SU-DHL-6 (cell line): ENCODE data around the gene ELAVL2.

Experiments
- EZH2phosphoT487 ChIP-seq: fragments of 200-600 bp; sonication (generic), shearing (Covaris generic); conservative IDR thresholded peaks from 2 replicates; pipeline ENCODE4 v1.6.1; 2018; ENCODE audit warnings: mild to moderate bottlenecking, antibody characterized with exemption, low read length, moderate library complexity, mixed read lengths
- TF ChIP-seq, protein P1 (sequence below): fragments of 200-600 bp; sonication (generic); IDR thresholded peaks from one replicate; pipeline ENCODE4 v1.5.1; 2017; ENCODE audit warnings: antibody characterized with exemption, mild to moderate bottlenecking, low read length, moderate library complexity; ENCODE audit not compliant: insufficient read depth, poor library complexity, severe bottlenecking

DNA sequence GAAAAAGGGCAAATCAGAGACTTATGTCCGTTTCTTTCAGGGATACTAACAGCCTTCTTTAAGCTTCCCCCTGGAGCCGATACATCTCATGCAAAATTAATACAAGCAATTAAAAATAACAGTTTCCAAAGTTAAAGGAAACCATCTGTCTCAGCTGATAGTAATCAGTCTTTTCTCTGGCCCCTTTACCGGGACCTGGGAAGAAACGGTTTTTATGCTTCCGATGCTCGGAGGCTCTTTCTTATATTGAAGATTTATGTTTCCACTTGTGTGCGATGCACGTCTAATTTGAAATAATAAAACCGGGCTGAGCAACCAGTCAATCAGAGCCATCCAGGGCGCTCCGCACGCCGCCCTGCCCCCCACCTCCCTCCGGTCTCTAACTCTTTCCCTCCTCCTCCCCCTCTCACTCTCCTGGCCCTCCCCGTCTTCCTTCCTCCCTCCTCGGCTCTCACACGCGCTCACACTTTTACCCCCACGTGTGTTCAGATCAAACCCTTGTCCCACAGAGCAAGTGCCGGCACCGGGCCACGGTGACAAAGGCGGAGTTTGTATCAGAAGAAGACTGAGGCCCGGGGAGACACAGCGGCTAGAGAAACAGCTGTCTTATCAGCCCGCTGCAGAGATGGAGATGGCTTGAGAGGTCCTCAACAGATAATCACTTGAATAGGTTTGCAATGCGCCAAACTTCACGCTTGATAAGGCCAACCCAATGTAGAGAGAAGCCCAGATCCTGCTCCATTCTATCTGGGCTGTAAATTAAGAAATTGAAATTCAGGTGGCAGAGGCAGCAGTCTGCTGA, 5.1 kb upstream of the ELAVL2 start:
- no peak for TF ChIP-seq EZH2phosphoT487
- TF ChIP-seq, protein P1, sequence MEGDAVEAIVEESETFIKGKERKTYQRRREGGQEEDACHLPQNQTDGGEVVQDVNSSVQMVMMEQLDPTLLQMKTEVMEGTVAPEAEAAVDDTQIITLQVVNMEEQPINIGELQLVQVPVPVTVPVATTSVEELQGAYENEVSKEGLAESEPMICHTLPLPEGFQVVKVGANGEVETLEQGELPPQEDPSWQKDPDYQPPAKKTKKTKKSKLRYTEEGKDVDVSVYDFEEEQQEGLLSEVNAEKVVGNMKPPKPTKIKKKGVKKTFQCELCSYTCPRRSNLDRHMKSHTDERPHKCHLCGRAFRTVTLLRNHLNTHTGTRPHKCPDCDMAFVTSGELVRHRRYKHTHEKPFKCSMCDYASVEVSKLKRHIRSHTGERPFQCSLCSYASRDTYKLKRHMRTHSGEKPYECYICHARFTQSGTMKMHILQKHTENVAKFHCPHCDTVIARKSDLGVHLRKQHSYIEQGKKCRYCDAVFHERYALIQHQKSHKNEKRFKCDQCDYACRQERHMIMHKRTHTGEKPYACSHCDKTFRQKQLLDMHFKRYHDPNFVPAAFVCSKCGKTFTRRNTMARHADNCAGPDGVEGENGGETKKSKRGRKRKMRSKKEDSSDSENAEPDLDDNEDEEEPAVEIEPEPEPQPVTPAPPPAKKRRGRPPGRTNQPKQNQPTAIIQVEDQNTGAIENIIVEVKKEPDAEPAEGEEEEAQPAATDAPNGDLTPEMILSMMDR = no peak
